ENCODE results near the gene ZNF844.
"Not testable (repeated sequence)": the region's sequence is repeated elsewhere in the genome, so short reads cannot be mapped to it uniquely, and the experiment has no call there.

Gene ZNF844

DNA sequence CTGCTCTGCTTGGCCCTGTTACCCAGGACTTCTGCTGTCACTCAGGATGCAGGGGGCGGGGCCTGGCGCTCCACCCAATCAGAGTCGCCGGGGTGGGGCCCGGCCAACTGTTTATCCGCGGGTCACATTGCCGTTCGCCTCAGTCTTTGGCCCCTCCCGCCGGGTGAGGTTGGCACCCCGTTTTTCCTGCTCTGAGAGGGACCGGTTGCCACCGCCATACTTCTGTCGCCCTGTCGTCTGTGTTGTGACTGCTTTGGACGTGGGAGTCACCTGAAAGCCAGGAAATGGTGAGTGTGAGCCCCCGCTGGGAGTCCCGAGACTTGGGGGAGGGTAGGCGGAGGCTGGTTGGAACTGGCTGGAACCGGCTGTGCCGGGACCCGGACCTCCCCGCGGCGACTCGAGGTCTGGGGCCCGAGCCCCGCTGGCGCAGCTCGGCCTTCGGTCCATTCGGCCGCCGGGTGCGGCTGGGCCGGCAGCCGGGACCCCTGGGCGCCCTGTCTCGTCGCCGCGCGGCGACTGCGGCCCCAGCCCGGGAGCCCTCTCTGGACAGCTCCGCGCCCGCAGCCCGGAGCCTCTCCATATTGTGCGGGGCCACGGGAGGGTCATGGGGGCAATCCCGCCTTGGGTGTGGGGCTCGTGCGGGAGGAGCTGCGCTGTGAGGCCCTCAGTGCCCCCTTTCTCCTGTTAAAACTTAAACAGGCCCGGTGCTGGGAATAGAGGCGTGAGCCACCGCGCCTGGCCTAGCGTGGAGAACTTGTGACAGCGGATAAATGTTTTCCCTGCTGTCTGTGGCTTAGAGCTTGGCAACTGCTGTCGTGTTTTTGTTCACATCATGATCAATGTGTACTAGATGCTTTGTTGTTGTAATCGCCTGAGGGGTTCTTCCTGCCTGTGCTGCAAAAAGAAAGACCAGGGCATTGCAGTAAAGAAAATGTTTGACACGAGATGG is at the start of gene ZNF844:
TSS of gene ZNF844 (plus strand) at position 142 of the 949 bp plus-strand sequence. CDS start at position 285, 143 bp downstream.
- peak; percentile 53 for DNase-seq

- no peak for DNase-seq
Observed at GRCh38 chr19:12015015-12015752, 49.3 kb upstream of the ZNF844 start.

- no peak for DNase-seq
Observed at GRCh38 chr19:12015753-12016116, 48.8 kb upstream of the ZNF844 start.

DNA sequence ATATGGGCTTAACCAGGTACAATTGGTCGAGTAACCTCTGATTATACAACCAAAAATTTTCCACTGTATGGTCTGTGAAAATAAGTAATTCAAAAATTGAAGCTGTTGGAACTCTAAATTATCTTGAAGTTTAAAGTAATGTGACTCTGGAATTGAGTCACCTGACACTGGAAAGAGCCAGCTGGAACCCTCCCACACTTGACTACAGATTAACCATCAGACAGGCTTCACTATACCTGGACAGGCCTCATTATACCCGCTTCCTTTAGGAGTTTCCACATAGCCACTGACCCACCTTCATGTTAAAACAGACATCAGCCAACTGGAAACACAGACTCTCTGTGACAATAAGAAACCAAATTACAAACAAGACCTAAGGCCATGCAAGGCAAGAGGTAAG is 30.3 kb upstream of the ZNF844 start:
- no peak for DNase-seq

- no peak for DNase-seq
Observed at GRCh38 chr19:12034620-12035019, 29.9 kb upstream of the ZNF844 start.

DNA sequence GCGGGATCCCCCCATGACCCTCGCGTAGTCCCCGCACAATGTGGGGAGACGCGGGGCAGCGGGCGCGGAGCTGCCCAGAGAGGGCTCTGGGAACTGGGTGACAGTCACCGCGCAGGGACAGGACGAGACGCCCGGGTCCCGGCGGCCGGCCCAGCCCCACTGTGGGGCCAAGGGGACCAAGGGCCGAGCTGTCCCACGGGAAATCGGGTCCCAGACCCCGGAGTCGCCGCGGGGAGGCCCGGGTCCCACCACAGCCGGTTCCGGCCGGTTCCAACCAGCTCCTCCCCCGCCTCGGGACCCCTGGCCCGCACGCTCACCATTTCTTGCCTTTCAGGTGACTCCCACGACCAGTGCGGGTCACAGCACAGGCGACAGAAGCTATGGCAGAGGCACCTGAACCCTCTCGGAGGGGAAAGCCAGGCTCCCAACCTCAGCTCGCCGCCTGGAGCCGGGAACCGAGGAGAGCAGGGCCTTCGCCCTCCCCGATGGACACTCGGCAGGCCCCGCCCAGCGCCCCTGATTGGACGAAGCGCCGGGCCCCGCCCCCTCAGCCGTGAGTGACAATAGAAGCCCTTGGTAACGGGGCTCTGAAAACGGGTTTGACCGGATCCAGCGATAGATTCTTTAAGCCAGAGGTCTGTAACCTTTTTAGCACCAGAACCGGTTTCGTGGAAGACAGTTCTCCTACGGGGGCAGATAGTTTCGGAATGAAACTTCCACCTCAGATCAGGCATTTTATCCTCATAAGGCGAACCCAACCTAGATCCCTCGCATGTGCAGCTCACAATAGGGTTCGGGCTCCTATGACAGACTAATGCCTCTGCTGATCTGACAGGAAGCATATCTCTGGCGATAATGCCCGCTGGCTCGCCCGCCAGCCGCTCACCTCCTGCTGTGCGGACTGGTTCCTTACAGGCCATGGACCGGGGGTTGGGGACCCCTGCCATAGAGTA is 29.0 kb upstream of the ZNF844 start, which contains the start of gene ZNF433:
TSS of gene ZNF433 (minus strand) at position 460 of the 953 bp plus-strand sequence. CDS start at position 320, 140 bp downstream.
- peak; percentile 53 for DNase-seq

- no peak for DNase-seq
Observed at GRCh38 chr19:12042893-12043292, 21.6 kb upstream of the ZNF844 start.

DNA sequence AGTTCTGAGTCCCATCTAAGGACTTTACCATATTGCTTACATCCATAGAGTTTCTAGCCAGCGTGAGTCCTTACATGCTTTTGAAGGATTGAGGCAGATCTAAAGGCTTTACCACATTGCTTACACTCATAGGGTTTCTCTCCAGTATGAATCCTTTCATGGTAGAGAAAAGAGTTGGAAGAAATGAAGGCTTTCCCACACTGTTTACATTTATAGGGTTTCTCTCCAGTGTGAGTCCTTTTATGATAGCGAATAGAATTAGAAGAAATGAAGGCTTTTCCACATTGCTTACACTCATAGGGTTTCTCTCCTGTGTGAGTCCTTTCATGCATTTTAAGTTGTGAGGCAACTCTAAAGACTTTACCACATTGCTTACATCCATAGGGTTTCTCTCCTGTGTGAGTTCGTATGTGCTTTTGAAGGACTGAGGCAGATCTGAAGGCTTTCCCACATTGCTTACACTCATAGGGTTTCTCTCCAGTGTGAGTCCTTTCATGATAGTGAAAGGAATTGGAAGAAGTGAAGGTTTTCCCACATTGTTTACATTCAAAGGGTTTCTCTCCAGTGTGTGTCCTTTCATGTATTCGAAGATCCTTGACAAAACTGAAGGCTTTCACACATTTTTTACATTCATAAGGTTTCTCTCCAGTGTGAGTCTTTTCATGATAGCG is 20.6 kb upstream of the ZNF844 start:
- no peak for DNase-seq

DNA sequence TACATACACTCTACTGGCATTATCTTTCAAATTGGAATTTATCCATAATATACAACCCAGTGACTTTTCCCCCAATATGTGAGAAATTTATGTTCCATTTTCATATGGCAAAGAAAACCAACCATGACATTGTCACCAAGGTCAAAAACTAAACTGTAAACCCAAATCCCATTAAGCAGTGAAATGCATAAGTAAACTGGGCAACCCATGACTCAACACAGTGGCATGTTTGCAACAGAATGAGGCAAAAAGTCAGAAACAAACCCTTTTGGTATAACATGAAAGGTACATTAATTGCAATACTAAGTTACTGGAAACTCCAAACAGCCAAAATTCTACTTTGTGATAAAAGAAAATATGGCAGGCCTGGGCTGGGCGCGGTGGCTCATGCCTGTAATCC is 16.7 kb upstream of the ZNF844 start:
- no peak for DNase-seq

GRCh38 chr19:12052091-12052496 is 12.4 kb upstream of the ZNF844 start:
- no peak for DNase-seq

DNA sequence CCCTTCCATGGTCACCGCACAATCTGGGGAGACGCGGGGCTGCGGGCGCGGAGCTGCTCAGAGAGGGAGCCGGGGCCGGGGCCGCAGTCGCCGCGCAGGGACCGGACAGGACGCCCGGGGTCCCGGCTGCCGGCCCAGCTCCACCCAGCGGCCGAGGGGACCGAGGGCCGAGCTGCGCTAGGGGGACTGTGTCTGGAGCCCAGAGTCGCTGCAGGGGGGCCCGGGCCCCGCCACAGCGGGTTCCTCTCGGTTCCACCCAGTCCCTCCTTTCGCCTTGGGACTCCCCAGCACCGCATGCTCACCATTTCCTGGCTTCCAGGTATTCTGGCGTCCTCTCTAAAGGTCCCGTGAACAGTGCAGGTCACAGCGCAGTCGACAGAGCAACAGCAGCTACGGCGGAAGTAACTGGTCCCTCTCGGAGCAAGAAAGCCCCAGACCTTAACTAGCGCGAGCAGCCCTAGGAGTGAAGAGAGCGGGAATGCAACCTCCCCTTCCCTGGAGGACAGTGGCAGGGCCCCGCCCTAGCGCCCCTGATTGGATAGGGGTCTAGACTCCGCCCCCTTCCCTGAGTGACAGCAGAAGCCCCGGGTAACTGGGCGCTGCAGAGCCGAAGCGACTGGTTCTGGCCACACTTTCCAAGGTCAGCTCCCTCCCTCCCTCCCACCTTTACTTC is 11.9 kb upstream of the ZNF844 start, which contains the start of gene ZNF878:
TSS of gene ZNF878 (minus strand) at position 465 of the 673 bp plus-strand sequence. CDS start at position 305, 160 bp downstream.
- peak; percentile 77 for DNase-seq

DNA sequence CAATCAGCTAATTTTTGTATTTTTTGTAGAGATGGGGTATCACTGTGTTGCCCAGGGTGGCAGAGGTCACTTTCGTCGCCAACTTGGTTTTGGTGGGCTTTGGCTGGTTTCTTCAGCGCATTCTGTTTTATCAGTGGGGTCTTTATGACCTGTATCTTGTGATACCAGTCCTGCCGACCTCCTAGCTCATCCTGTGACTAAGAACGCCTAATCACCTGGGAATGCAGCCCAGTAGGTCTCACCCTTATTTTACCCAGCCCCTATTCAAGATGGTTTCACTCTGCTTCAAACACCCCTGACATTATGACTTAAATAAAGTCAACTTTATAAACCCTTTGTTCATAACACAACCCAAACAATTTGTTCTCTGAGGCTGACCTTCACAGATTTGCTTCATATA is 8.7 kb upstream of the ZNF844 start:
- no peak for DNase-seq

DNA sequence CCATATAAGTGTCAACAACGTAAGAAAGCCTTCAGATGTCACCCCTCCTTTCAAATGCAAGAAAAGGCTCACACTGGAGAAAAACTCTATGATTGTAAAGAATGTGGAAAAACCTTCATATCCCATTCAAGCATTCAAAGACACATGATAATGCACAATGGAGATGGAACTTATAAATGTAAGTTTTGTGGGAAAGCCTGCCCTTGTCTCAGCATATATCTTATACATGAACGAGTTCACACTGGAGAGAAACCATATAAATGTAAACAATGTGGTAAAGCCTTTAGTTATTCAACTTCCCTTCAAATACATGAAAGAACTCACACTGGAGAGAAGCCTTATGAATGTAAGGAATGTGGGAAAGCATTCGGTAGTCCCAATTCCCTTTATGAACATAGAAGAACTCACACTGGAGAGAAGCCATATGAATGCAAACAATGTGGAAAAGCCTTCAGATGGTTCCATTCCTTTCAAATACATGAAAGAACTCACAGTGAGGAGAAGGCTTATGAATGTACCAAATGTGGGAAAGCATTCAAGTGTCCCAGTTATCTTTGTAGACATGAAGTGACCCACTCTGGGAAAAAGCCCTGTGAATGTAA is 11.1 kb downstream of the ZNF844 start:
- DNase-seq, result no peak

GRCh38 chr19:12076331-12076730 is 11.8 kb downstream of the ZNF844 start:
- DNase-seq, result not testable (repeated sequence)

DNA sequence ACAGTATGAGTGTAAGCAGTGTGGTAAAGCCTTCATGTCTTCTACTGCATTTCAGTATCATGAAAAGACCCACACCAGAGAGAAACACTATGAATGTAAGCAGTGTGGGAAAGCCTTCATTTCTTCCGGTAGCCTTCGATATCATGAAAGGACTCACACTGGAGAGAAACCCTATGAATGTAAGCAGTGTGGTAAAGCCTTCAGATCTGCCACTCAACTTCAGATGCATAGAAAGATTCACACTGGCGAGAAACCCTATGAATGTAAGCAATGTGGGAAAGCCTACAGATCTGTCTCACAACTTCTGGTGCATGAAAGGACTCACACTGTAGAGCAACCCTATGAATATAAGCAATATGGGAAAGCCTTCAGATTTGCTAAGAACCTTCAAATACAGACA is 12.8 kb downstream of the ZNF844 start:
- DNase-seq, result no peak

- DNase-seq, result not testable (repeated sequence)
Observed at GRCh38 chr19:12083336-12083735, 18.8 kb downstream of the ZNF844 start.

GRCh38 chr19:12085074-12085818 is 20.7 kb downstream of the ZNF844 start:
- DNase-seq, result no peak

DNA sequence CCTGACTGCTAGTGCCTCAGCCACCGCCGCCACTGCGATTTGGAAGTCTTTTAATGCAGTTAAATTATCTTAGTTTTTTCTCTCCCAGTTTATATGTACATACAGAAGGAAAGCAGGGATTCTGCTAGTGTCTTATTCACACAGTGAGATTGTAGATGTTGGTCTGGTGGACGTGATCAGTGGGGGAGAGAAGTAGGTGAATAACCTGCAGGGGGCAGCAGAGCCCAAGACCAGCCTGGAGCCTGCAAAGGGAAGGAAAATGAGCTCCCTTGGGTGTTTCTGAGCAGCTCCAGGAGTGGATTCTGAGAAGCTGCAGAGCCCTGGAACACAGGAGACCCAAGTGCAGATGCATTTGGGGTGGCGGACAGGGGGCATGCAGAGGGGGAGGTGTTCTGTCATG is 26.3 kb downstream of the ZNF844 start:
- no peak for DNase-seq

GRCh38 chr19:12092065-12092867 is 27.7 kb downstream of the ZNF844 start:
- peak; percentile 29 for DNase-seq
